Measurements from ENCODE around the gene HOXB3.

HOXB3 gene

DNA sequence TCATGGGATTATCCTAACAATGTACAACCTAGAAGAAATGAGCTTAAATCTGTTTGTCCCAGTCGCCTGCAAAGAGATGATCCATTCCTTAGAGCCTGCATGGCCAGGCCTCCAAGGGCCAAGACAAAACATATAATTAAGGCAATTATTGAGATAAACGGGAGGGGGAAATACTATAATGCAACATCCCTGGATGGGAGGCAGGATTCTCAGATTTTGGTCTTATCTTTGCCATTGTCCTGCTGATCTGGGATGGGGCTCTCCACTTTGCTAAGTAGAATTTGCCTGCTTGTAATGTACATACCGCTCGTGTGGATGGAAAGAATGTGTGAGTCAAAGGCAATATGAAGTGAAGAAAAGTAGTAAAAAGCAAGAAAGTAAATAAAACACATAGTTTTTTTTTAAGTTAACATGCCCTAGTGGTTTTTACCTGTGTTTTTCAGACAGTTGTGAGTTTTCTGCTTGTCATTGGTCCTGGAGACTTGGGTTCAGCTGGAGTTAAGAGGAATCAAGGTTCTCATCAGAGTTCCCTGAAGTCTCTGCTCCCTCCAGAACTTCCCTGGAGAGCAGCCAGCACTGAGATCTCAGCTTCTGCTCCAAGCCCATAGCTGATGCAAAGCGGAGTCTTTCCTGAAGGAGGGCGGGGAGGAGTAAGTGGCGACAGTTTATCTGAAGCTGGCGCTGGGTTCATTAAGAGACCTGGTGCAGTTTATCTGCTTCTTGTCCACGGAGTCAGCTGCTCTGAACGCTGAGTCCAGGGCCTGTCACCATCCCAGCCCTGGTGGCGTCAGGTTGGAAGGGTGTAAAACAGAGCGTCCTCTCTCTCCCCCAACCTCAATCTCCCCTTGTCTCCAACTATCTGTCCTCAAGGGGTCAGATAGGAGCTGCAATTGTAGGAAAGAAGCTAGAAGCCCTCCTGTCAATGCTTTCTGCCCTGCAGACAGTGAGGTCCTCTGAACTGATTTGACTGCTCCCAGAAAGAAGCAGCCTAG, 89.3 kb downstream of the HOXB3 start:
- DNase-seq (ENCODE audit: low read depth), result no peak

DNA sequence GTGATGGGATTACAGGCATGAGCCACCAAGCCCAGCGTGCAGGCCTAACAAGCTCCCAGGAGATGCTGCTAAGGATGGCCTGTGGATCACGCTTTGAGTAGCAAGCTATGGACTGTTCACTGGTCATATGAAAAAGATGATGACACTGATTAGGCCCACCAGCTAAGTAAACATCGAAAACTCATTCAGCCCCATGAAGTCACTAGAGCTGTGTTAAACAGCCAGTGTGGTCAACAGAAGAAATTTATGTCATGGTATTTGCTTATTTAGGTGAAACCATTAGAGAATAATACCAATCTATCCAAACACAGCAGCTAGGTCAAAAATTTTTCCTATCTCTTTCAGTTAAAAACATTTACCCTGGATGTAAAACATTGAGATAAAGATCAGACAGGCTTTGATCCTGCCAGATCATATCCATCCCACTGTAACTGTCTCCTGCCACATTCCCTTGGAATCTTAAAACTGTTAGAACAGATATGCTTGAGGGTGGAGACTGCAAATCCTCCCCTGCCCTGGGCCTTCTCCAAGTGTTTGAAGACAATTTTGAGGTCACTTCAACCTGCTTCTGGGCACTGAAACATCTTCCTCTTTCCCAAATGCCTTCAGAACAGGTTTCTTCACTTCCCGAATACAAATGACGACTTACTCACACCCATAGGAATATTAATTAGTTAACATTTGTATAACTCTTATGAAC, 90.2 kb downstream of the HOXB3 start:
- no peak for DNase-seq (ENCODE audit: low read depth)

DNA sequence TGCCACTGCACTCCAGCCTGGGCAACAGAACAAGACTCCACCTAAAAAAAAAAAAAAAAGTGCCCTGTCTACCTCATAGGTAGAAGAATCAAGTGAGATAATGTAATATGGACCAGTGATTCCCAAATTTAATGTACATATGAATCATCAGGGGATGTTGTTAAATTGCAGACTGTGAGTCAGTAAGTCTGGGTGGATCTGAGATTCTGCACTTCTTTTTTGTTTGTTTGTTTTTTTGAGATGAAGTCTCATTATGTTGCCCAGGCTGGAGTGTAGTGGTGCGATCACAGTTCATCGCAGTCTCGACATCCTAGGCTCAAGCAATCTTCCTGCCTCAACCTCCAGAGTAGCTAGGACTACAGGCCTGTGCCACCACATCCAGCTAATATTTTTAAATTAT, 90.8 kb downstream of the HOXB3 start:
- no peak for DNase-seq (ENCODE audit: low read depth)
